A673 (cell line): ENCODE results near the gene LBH.

Source experiments
- EZH2 ChIP-seq: fragments of 200-600 bp; sonication (generic); IDR thresholded peaks from 2 replicates; pipeline ENCODE4 v1.6.1; 2017; ENCODE audit warnings: borderline replicate concordance, low read depth, mild to moderate bottlenecking, mixed read lengths, antibody characterized with exemption, low read length; ENCODE audit not compliant: poor library complexity, severe bottlenecking
- TF ChIP-seq, protein P1 (sequence below): fragments of 300-800, 200-600 bp; sonication (generic); conservative IDR thresholded peaks from 2 replicates; pipeline ENCODE4 v1.5.1; 2017; ENCODE audit warnings: low read depth, mild to moderate bottlenecking, antibody characterized with exemption, low read length, moderate library complexity, mixed read lengths

DNA sequence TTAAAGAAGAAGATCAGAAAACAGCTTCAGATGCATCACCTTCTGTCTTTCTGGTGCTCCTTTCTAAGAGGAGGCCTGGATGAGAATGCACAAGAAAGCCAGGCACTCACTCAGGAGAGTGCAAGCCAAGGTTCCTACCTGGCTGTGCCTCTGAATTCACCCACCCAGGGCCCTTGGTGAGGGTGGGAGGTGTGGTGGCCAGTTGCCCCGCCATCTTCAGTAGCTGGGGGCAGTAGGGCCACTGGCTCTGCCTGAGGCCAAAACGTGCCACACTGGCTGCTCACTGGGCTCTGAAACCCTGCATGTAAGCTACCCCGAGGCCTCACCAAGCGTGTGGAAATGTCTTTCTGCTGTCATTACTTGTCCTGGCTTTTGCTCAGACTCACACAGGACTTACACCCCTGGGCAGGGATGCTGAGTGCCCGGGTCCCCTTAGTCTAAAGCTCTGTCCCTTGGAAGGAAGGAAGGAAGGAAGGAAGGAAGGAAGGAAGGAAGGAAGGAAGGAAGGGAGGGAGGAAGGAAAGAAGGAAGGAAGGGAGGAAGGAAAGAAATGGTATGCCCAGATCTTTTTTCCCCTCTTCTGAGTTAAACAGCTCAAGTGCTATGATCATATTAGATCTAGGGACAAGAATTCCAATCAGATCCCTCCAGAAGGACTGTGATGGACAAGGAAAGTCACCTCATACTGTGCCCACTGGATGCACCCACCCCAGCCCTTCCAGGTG, 8.5 kb upstream of the LBH start:
- TF ChIP-seq, protein P1, sequence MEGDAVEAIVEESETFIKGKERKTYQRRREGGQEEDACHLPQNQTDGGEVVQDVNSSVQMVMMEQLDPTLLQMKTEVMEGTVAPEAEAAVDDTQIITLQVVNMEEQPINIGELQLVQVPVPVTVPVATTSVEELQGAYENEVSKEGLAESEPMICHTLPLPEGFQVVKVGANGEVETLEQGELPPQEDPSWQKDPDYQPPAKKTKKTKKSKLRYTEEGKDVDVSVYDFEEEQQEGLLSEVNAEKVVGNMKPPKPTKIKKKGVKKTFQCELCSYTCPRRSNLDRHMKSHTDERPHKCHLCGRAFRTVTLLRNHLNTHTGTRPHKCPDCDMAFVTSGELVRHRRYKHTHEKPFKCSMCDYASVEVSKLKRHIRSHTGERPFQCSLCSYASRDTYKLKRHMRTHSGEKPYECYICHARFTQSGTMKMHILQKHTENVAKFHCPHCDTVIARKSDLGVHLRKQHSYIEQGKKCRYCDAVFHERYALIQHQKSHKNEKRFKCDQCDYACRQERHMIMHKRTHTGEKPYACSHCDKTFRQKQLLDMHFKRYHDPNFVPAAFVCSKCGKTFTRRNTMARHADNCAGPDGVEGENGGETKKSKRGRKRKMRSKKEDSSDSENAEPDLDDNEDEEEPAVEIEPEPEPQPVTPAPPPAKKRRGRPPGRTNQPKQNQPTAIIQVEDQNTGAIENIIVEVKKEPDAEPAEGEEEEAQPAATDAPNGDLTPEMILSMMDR, result no peak
- no peak for TF ChIP-seq EZH2
